DMS114 treated with DMSO at 0.1 percent for 48 hours (cell line): ENCODE results near the gene CD151.

Source experiments
- DNase-seq: peaks from one replicate; lab custom pipeline; 2025; ENCODE audit not compliant: unreplicated experiment; lab: John Stamatoyannopoulos, UW

CD151 gene

GRCh38 chr11:855796-856195 lies 23.0 kb downstream of the CD151 start:
- no peak for DNase-seq

GRCh38 chr11:856397-856796 lies 23.6 kb downstream of the CD151 start:
- DNase-seq, result no peak

GRCh38 chr11:858053-858761 lies 25.5 kb downstream of the CD151 start:
- DNase-seq, result no peak

GRCh38 chr11:858762-859339 lies 26.1 kb downstream of the CD151 start:
- DNase-seq, result no peak

GRCh38 chr11:859394-860131 lies 26.8 kb downstream of the CD151 start:
- DNase-seq, result peak; percentile 24

GRCh38 chr11:860234-861104 lies 27.7 kb downstream of the CD151 start:
- no peak for DNase-seq

- no peak for DNase-seq
These were observed 28.3 kb downstream of the CD151 start for GRCh38 chr11:861105-861479.

GRCh38 chr11:862081-862661 lies 29.4 kb downstream of the CD151 start:
- DNase-seq, result no peak

GRCh38 chr11:862696-863022 lies 29.9 kb downstream of the CD151 start:
- DNase-seq, result no peak

GRCh38 chr11:863023-863909 lies 30.5 kb downstream of the CD151 start:
- no peak for DNase-seq

- no peak for DNase-seq
These were observed 31.4 kb downstream of the CD151 start for GRCh38 chr11:863910-864827.

- no peak for DNase-seq
These were observed 32.1 kb downstream of the CD151 start for GRCh38 chr11:864898-865297.

- DNase-seq, result no peak
These were observed 33.0 kb downstream of the CD151 start for GRCh38 chr11:865462-866430.

GRCh38 chr11:866481-866880 lies 33.7 kb downstream of the CD151 start:
- DNase-seq, result no peak

GRCh38 chr11:867856-868358 lies 35.2 kb downstream of the CD151 start:
- DNase-seq, result no peak

GRCh38 chr11:868394-868793 lies 35.6 kb downstream of the CD151 start:
- DNase-seq, result no peak

- DNase-seq, result no peak
These were observed 36.0 kb downstream of the CD151 start for GRCh38 chr11:868802-869201.
